ENCODE measurements around the gene SGSH. TPM values are rescaled to one million over a fixed set of nuclear protein-coding genes. Genes with fewer than 3 reads are reported as not detected.

The SGSH gene
- polyA plus RNA-seq, 1 donor (not counting 4 experiments of a cell fraction or from before 2014, with no cell fraction given), result 9.6 TPM

GRCh38 chr17:80176757-80177156, 43.4 kb downstream of the SGSH start:
- Histone ChIP-seq H3K27me3 (ENCODE audit: control insufficient read depth, extremely low read depth, insufficient read depth, low read length) (no peaks in the 10 kb centered on the region), H3K9me1 (ENCODE audit: control insufficient read depth, extremely low read depth, insufficient read depth, low read length) (no peaks in the 10 kb centered on the region), H3K9ac (ENCODE audit: control insufficient read depth, extremely low read depth, insufficient read depth, low read length) (no peak overlapping the region), H3K36me3 (ENCODE audit: control insufficient read depth in 2 of 2, extremely low read depth in 1 of 2, insufficient read depth in 2 of 2, low read length in 2 of 2) (no peaks in the 10 kb centered on the region), H3K4me2 (ENCODE audit: control insufficient read depth, extremely low read depth, insufficient read depth, low read depth, low read length) (no peak overlapping the region), H3K4me1 (ENCODE audit: control insufficient read depth, extremely low read depth, insufficient read depth, low read length) (peaks cover 5% of the 10 kb centered on the region), H3K27ac (ENCODE audit: control insufficient read depth, insufficient read depth, low read length) (no peak overlapping the region), H3K79me2 (ENCODE audit: control insufficient read depth, insufficient read depth, low read length) (no peaks in the 10 kb centered on the region), H4K20me1 (ENCODE audit: control insufficient read depth, extremely low read depth, insufficient read depth, low read length) (no peaks in the 10 kb centered on the region), H3K4me3 (ENCODE audit: control insufficient read depth in 2 of 3, extremely low read depth in 1 of 3, insufficient read depth in 2 of 3, low read depth in 1 of 3, low read length in 3 of 3) (no peak overlapping the region), H3K9me3 (ENCODE audit: control insufficient read depth, low read depth, low read length) (no peaks in the 10 kb centered on the region), H2AFZ (ENCODE audit: control insufficient read depth, low read length) (no peak overlapping the region)
- dilution Hi-C loops (cut with MboI; ENCODE audit: extremely low pct_ligation_motif_present, low sequenced_read_pairs), result no loop called here
- TF ChIP-seq, protein P1, sequence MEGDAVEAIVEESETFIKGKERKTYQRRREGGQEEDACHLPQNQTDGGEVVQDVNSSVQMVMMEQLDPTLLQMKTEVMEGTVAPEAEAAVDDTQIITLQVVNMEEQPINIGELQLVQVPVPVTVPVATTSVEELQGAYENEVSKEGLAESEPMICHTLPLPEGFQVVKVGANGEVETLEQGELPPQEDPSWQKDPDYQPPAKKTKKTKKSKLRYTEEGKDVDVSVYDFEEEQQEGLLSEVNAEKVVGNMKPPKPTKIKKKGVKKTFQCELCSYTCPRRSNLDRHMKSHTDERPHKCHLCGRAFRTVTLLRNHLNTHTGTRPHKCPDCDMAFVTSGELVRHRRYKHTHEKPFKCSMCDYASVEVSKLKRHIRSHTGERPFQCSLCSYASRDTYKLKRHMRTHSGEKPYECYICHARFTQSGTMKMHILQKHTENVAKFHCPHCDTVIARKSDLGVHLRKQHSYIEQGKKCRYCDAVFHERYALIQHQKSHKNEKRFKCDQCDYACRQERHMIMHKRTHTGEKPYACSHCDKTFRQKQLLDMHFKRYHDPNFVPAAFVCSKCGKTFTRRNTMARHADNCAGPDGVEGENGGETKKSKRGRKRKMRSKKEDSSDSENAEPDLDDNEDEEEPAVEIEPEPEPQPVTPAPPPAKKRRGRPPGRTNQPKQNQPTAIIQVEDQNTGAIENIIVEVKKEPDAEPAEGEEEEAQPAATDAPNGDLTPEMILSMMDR (optimal IDR thresholded peaks at IDR 0.05 in 1 of 3, IDR thresholded peaks at IDR 0.05 in 1 of 3, conservative IDR thresholded peaks at IDR 0.05 in 1 of 3; ENCODE audit: extremely low read depth in 1 of 3, insufficient read depth in 2 of 3, low read length in 3 of 3), result no peak
- TF ChIP-seq EZH2 (IDR thresholded peaks at IDR 0.05; ENCODE audit: low read length), result no peak
- FAIRE-seq (no peak), DNase-seq (ENCODE audit: low read depth, low spot score) (no peak)

GRCh38 chr17:80173916-80174315, 46.2 kb downstream of the SGSH start:
- H3K27me3 ChIP-seq (ENCODE audit: control insufficient read depth, extremely low read depth, insufficient read depth, low read length), result peaks cover 6% of the 10 kb centered on the region
- no peaks in the 10 kb centered on the region for H4K20me1 ChIP-seq (ENCODE audit: control insufficient read depth, extremely low read depth, insufficient read depth, low read length)
- no peak overlapping the region for H3K9ac ChIP-seq (ENCODE audit: control insufficient read depth, extremely low read depth, insufficient read depth, low read length)
- H3K27ac ChIP-seq (ENCODE audit: control insufficient read depth, insufficient read depth, low read length), result no peak overlapping the region
- no peaks in the 10 kb centered on the region for H3K79me2 ChIP-seq (ENCODE audit: control insufficient read depth, insufficient read depth, low read length)
- no peaks in the 10 kb centered on the region for H3K9me3 ChIP-seq (ENCODE audit: control insufficient read depth, low read depth, low read length)
- no peak overlapping the region for H2AFZ ChIP-seq (ENCODE audit: control insufficient read depth, low read length)
- no peaks in the 10 kb centered on the region for H3K36me3 ChIP-seq (ENCODE audit: control insufficient read depth in 2 of 2, extremely low read depth in 1 of 2, insufficient read depth in 2 of 2, low read length in 2 of 2)
- peaks cover 14% of the 10 kb centered on the region for H3K4me1 ChIP-seq (ENCODE audit: control insufficient read depth, extremely low read depth, insufficient read depth, low read length)
- DNase-seq (ENCODE audit: low read depth, low spot score) (no peak), FAIRE-seq (no peak)
- no peak overlapping the region for H3K4me3 ChIP-seq (ENCODE audit: control insufficient read depth in 2 of 3, extremely low read depth in 1 of 3, insufficient read depth in 2 of 3, low read depth in 1 of 3, low read length in 3 of 3)
- dilution Hi-C loops (cut with MboI; ENCODE audit: extremely low pct_ligation_motif_present, low sequenced_read_pairs), result no loop called here
- no peaks in the 10 kb centered on the region for H3K9me1 ChIP-seq (ENCODE audit: control insufficient read depth, extremely low read depth, insufficient read depth, low read length)
- TF ChIP-seq EZH2 (IDR thresholded peaks at IDR 0.05; ENCODE audit: low read length), result no peak
- TF ChIP-seq, protein P1 (optimal IDR thresholded peaks at IDR 0.05 in 1 of 3, IDR thresholded peaks at IDR 0.05 in 1 of 3, conservative IDR thresholded peaks at IDR 0.05 in 1 of 3; ENCODE audit: extremely low read depth in 1 of 3, insufficient read depth in 2 of 3, low read length in 3 of 3), result no peak
- H3K4me2 ChIP-seq (ENCODE audit: control insufficient read depth, extremely low read depth, insufficient read depth, low read depth, low read length), result no peak overlapping the region
